ENCODE measurements around the gene TNFSF13B. TPM values are rescaled to one million over a fixed set of nuclear protein-coding genes. Genes with fewer than 3 reads are reported as not detected.

TNFSF13B gene, protein sequence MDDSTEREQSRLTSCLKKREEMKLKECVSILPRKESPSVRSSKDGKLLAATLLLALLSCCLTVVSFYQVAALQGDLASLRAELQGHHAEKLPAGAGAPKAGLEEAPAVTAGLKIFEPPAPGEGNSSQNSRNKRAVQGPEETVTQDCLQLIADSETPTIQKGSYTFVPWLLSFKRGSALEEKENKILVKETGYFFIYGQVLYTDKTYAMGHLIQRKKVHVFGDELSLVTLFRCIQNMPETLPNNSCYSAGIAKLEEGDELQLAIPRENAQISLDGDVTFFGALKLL
- polyA plus RNA-seq (2013, experiment 1 of 2), result 2.4 TPM
- 1.8 TPM for polyA plus RNA-seq (2013, experiment 2 of 2)

DNA sequence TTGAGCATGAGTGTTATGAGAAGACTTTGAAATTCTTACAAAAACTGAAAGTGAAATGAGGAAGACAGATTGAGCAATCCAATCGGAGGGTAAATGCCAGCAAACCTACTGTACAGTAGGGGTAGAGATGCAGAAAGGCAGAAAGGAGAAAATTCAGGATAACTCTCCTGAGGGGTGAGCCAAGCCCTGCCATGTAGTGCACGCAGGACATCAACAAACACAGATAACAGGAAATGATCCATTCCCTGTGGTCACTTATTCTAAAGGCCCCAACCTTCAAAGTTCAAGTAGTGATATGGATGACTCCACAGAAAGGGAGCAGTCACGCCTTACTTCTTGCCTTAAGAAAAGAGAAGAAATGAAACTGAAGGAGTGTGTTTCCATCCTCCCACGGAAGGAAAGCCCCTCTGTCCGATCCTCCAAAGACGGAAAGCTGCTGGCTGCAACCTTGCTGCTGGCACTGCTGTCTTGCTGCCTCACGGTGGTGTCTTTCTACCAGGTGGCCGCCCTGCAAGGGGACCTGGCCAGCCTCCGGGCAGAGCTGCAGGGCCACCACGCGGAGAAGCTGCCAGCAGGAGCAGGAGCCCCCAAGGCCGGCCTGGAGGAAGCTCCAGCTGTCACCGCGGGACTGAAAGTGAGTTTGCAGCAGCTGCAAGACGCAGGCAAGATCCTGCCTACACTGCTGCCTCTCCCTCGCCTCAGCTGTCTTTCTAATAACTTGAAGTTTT is at the start of gene TNFSF13B:
Gene TNFSF13B (plus strand): TSS at position 118 of the 728 bp plus-strand sequence. CDS start 178 bp downstream, at position 296.
- 31% methylated on average over 15 of the region's 16 CpGs for WGBS

DNA sequence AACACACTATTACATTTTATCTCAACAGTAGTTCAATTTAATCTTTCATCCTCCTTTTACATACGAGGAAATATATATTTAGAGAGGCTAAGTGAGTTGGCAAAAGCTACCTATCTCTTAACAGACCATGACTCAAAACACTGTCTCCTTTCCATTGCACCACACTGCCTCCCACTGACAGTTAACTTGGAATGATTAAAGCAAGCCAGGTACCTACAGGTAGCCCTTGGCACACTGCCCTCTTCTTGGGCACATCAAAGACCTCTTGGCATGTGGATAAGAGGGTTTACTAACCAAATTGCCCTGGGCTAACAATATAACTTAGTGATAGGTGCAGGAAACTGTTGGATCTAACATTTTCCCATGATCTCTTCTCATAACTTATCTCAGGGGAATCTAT is 49.5 kb upstream of the TNFSF13B start:
- Histone ChIP-seq H3K36me3 (ENCODE audit: control insufficient read depth in 1 of 2, insufficient read depth in 2 of 2, low read depth in 1 of 2, low read length in 2 of 2) (no peaks in the 10 kb centered on the region), H3K27ac (ENCODE audit: low read length, poor library complexity, severe bottlenecking) (no peak overlapping the region), H4K8ac (ENCODE audit: low read length) (no peak overlapping the region), H3K79me1 (replicated peaks; ENCODE audit: low read length, poor library complexity, severe bottlenecking) (peaks cover 2% of the 10 kb centered on the region), H2BK12ac (ENCODE audit: low read length in 2 of 2) (no peak overlapping the region), H3K23ac (ENCODE audit: low read length in 2 of 2) (no peak overlapping the region), H3K14ac (ENCODE audit: low read length in 2 of 2) (no peak overlapping the region), H3K4ac (ENCODE audit: low read depth in 1 of 2, low read length in 2 of 2) (no peak overlapping the region), H2AK5ac (ENCODE audit: low read length, severe bottlenecking) (no peak overlapping the region), H2BK15ac (ENCODE audit: low read depth, poor library complexity, severe bottlenecking) (no peak overlapping the region), H3K4me1 (ENCODE audit: control insufficient read depth, insufficient read depth, low read depth, low read length) (peaks cover 8% of the 10 kb centered on the region), H3K9ac (ENCODE audit: low read length) (peak overlapping the region; percentile 95), H3K4me2 (ENCODE audit: low read length, poor library complexity, severe bottlenecking) (no peak overlapping the region), H2BK5ac (ENCODE audit: low read depth, low read length, poor library complexity, severe bottlenecking) (no peak overlapping the region), H3K27me3 (ENCODE audit: control insufficient read depth in 1 of 2, insufficient read depth in 1 of 2, low read length in 2 of 2) (no peaks in the 10 kb centered on the region), H3K9me3 (ENCODE audit: control insufficient read depth, low read length) (no peaks in the 10 kb centered on the region), H2BK120ac (ENCODE audit: low read depth, low read length) (no peak overlapping the region), H3K18ac (ENCODE audit: low read depth in 1 of 2, low read length in 2 of 2) (no peak overlapping the region), H3K4me3 (ENCODE audit: insufficient read depth in 1 of 2, low read depth in 1 of 2, low read length in 2 of 2) (peak overlapping the region in 1 of 2 experiments; percentile 87), H4K91ac (ENCODE audit: low read length) (no peak overlapping the region), H2AFZ (ENCODE audit: low read depth, low read length) (no peak overlapping the region)
- WGBS, result 100% methylated on average over 1 of the region's 1 CpG
- no peak for DNase-seq

More for the DNA sequence above, at the start of gene TNFSF13B:
- Histone ChIP-seq H3K18ac (ENCODE audit: low read depth in 1 of 2, low read length in 2 of 2) (peak within 1 kb of the TSS; percentile 25 to 94), H2BK5ac (ENCODE audit: low read depth, low read length, poor library complexity, severe bottlenecking) (no peak within 1 kb of the TSS), H3K23ac (ENCODE audit: low read length in 2 of 2) (no peak within 1 kb of the TSS), H4K91ac (ENCODE audit: low read length) (peak within 1 kb of the TSS; percentile 90), H3K27me3 (ENCODE audit: control insufficient read depth in 1 of 2, insufficient read depth in 1 of 2, low read length in 2 of 2) (no peaks in the 10 kb centered on the region), H3K79me1 (replicated peaks; ENCODE audit: low read length, poor library complexity, severe bottlenecking) (no peaks in the 10 kb centered on the region), H3K4me3 (ENCODE audit: insufficient read depth in 1 of 2, low read depth in 1 of 2, low read length in 2 of 2) (peak within 1 kb of the TSS; percentile 45 to 81), H2AK5ac (ENCODE audit: low read length, severe bottlenecking) (no peak within 1 kb of the TSS), H3K4me1 (ENCODE audit: control insufficient read depth, insufficient read depth, low read depth, low read length) (peaks cover 7% of the 10 kb centered on the region), H2BK120ac (ENCODE audit: low read depth, low read length) (no peak within 1 kb of the TSS), H3K4me2 (ENCODE audit: low read length, poor library complexity, severe bottlenecking) (peak within 1 kb of the TSS; percentile 87), H3K36me3 (ENCODE audit: control insufficient read depth in 1 of 2, insufficient read depth in 2 of 2, low read depth in 1 of 2, low read length in 2 of 2) (no peaks in the 10 kb centered on the region), H2BK15ac (ENCODE audit: low read depth, poor library complexity, severe bottlenecking) (no peak within 1 kb of the TSS), H3K9ac (ENCODE audit: low read length) (peak within 1 kb of the TSS; percentile 82), H2AFZ (ENCODE audit: low read depth, low read length) (no peak within 1 kb of the TSS), H3K4ac (ENCODE audit: low read depth in 1 of 2, low read length in 2 of 2) (peak within 1 kb of the TSS in 1 of 2 experiments; percentile 81), H2BK12ac (ENCODE audit: low read length in 2 of 2) (no peak within 1 kb of the TSS), H3K9me3 (ENCODE audit: control insufficient read depth, low read length) (no peaks in the 10 kb centered on the region), H4K8ac (ENCODE audit: low read length) (peak within 1 kb of the TSS; percentile 91), H3K14ac (ENCODE audit: low read length in 2 of 2) (no peak within 1 kb of the TSS), H3K27ac (ENCODE audit: low read length, poor library complexity, severe bottlenecking) (peak within 1 kb of the TSS; percentile 52)
- DNase-seq, result peak; percentile 61

DNA sequence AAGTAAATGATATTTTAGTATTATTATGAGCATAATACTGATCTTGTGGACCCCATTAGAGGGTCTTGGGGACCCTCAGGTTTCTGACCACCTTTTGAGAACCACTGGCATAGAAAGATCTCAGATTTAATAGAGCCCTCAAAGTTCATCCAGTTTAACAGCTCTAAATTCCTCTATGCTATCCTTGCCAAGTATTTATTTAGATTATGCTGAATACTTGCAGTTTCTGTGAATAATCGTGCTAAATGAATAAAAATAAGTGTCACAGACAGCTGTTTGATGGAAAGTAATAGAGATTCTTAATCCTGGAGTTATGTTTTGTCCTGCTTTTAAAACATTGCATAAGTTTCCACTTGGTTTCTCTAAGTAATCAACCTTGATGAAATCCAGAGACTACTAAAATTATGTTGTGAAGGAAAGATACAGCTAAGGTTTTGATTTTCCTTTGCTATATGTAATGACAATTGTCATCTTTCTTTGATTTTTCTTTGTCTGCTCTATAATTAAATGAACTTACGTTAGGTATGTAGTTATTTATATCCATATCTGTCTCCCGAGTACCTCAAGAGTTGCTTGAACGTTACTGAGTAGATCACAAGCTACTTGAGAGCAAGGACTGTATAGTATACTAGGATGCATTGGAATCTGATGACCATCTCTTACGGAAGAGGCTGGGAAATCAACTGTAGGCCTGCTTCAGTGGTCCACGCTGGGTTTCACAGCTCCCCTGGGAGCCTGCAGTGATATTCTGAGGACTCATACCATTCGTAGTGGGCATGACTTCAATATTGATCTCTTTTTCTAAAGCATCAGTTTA is 45.6 kb upstream of the TNFSF13B start:
- Histone ChIP-seq H3K23ac (ENCODE audit: low read length in 2 of 2) (no peak overlapping the region), H3K4ac (ENCODE audit: low read depth in 1 of 2, low read length in 2 of 2) (no peak overlapping the region), H2AFZ (ENCODE audit: low read depth, low read length) (no peak overlapping the region), H3K9me3 (ENCODE audit: control insufficient read depth, low read length) (no peaks in the 10 kb centered on the region), H4K91ac (ENCODE audit: low read length) (no peak overlapping the region), H2BK5ac (ENCODE audit: low read depth, low read length, poor library complexity, severe bottlenecking) (no peak overlapping the region), H3K79me1 (replicated peaks; ENCODE audit: low read length, poor library complexity, severe bottlenecking) (peaks cover 6% of the 10 kb centered on the region), H3K9ac (ENCODE audit: low read length) (no peak overlapping the region), H2BK120ac (ENCODE audit: low read depth, low read length) (no peak overlapping the region), H4K8ac (ENCODE audit: low read length) (no peak overlapping the region), H3K27me3 (ENCODE audit: control insufficient read depth in 1 of 2, insufficient read depth in 1 of 2, low read length in 2 of 2) (no peaks in the 10 kb centered on the region), H3K4me1 (ENCODE audit: control insufficient read depth, insufficient read depth, low read depth, low read length) (peaks cover 3% of the 10 kb centered on the region), H2BK15ac (ENCODE audit: low read depth, poor library complexity, severe bottlenecking) (no peak overlapping the region), H3K14ac (ENCODE audit: low read length in 2 of 2) (no peak overlapping the region), H3K4me2 (ENCODE audit: low read length, poor library complexity, severe bottlenecking) (no peak overlapping the region), H3K4me3 (ENCODE audit: insufficient read depth in 1 of 2, low read depth in 1 of 2, low read length in 2 of 2) (no peak overlapping the region), H3K27ac (ENCODE audit: low read length, poor library complexity, severe bottlenecking) (no peak overlapping the region), H2BK12ac (ENCODE audit: low read length in 2 of 2) (no peak overlapping the region), H3K36me3 (ENCODE audit: control insufficient read depth in 1 of 2, insufficient read depth in 2 of 2, low read depth in 1 of 2, low read length in 2 of 2) (no peaks in the 10 kb centered on the region), H2AK5ac (ENCODE audit: low read length, severe bottlenecking) (no peak overlapping the region), H3K18ac (ENCODE audit: low read depth in 1 of 2, low read length in 2 of 2) (no peak overlapping the region)
- WGBS, result 96% methylated on average over 5 of the region's 7 CpGs
- no peak for DNase-seq

All from mesenchymal stem cell (in vitro differentiated cells and primary cell).